Activated CD4-positive, alpha-beta T cell treated with anti-CD3 and anti-CD28 coated beads, Interleukin-2, amount 10 ng/mL, durations not matched to agents 7 days and 5 days (primary cell): ENCODE measurements around the gene ADAMTS4. TPM values are rescaled to one million over a fixed set of nuclear protein-coding genes. Genes with fewer than 3 reads are reported as not detected.
A peak's percentile ranks its signal among the peaks of the same experiment; 100 is the strongest.

ENCODE experiments used
- CTCF ChIA-PET: fragments of 350-600 bp; sonication (Branson Sonifier 250); formaldehyde crosslinking; loops from one replicate; lab custom pipeline; 2021; ENCODE audit warnings: antibody characterized with exemption; lab: Charles Lee
- POLR2A ChIA-PET: fragments of 350-600 bp; sonication (Branson Sonifier 250); formaldehyde crosslinking; loops from one replicate; lab custom pipeline; 2021; ENCODE audit warnings: antibody characterized with exemption; lab: Charles Lee
- DNase-seq: peaks from one replicate; pipeline ENCODE4 v3.0.0-alpha.2; 2020
- H3K27ac Mint-ChIP-seq: one replicate; pipeline ENCODE4 v1.8.0; 2021; ENCODE audit warnings: mild to moderate bottlenecking, moderate library complexity, mixed read lengths
- H3K27me3 Mint-ChIP-seq: one replicate; pipeline ENCODE4 v1.8.0; 2021; ENCODE audit warnings: mixed read lengths
- H3K36me3 Mint-ChIP-seq: one replicate; pipeline ENCODE4 v1.8.0; 2021; ENCODE audit warnings: low read depth, mixed read lengths
- H3K4me1 Mint-ChIP-seq: one replicate; pipeline ENCODE4 v1.8.0; 2021; ENCODE audit warnings: mixed read lengths
- H3K4me3 Mint-ChIP-seq: one replicate; pipeline ENCODE4 v1.8.0; 2021; ENCODE audit warnings: mild to moderate bottlenecking, moderate library complexity, mixed read lengths
- H3K9me3 Mint-ChIP-seq: one replicate; pipeline ENCODE4 v1.8.0; 2021; ENCODE audit warnings: mixed read lengths
- total RNA-seq, 2 experiments: library from RNA; stranded (reverse); gene quantifications; one replicate each; pipeline ENCODE4 v1.2.3, GENCODE V29; 2021

ADAMTS4 gene
- total RNA-seq, 2 experiments from 2014 or later = 0.31 to 1.3 TPM

DNA sequence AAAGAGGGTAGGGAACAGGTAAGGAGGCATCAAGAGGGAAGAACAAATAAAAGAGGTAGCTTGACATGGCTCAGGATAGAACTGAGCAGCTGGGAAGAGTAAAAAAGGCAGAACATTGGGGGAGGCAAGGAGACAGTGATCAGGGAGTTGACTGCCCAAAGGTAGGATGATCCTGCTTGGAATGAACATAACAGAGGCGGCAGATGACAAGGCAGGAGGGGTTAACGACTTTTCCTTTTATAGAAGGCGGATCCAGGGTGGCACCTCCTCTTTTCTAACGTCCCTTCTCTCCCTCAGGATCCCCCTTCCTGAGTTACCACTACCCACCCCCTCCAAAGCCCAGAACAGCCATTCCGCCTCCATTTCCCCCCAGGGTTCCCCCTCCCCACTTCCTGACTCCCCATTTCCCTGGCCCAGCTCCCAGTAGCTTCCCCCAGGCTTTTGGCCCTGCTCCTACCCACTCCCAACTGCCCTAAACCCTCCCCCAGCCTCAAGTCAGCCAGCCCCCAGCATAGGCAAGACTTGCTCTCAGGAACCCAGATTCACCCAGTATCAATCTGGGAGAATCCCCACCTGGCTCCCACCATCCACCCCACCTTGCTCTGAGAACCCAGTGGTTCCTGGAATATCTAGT lies 769 bp upstream of the ADAMTS4 start:
- H3K9me3 Mint-ChIP-seq = no peaks in the 10 kb centered on the region
- peaks cover 22% of the 10 kb centered on the region for H3K36me3 Mint-ChIP-seq
- no peak overlapping the region for H3K4me3 Mint-ChIP-seq
- no peaks in the 10 kb centered on the region for H3K27me3 Mint-ChIP-seq
- peak overlapping the region; percentile 98 for H3K27ac Mint-ChIP-seq
- ChIA-PET POLR2A (no interaction called here), CTCF (interaction anchor here (0.9 to 1.4 kb wide), 3 partner anchors 9 to 17 kb away, joined by 3 to 5 read pairs (median 3); no protein-coding TSS in a partner anchor)
- DNase-seq = no peak
- peaks cover 66% of the 10 kb centered on the region for H3K4me1 Mint-ChIP-seq

- H3K36me3 Mint-ChIP-seq = peaks cover 9% of the 10 kb centered on the region
- no peaks in the 10 kb centered on the region for H3K27me3 Mint-ChIP-seq
- ChIA-PET POLR2A (interaction anchor here (0.5 kb wide), 1 partner anchor 10 kb away, joined by 9 read pairs; no protein-coding TSS in a partner anchor), CTCF (interaction anchor here (0.5 to 2.0 kb wide), 9 partner anchors 7 to 191 kb away, joined by 3 to 6 read pairs (median 4); partner anchors contain the start of gene TOMM40L)
- DNase-seq = no peak
- H3K4me3 Mint-ChIP-seq = no peak overlapping the region
- peaks cover 56% of the 10 kb centered on the region for H3K4me1 Mint-ChIP-seq
- no peaks in the 10 kb centered on the region for H3K9me3 Mint-ChIP-seq
- no peak overlapping the region for H3K27ac Mint-ChIP-seq
These were observed 509 bp downstream of the ADAMTS4 start for GRCh38 chr1:161198194-161198896.

DNA sequence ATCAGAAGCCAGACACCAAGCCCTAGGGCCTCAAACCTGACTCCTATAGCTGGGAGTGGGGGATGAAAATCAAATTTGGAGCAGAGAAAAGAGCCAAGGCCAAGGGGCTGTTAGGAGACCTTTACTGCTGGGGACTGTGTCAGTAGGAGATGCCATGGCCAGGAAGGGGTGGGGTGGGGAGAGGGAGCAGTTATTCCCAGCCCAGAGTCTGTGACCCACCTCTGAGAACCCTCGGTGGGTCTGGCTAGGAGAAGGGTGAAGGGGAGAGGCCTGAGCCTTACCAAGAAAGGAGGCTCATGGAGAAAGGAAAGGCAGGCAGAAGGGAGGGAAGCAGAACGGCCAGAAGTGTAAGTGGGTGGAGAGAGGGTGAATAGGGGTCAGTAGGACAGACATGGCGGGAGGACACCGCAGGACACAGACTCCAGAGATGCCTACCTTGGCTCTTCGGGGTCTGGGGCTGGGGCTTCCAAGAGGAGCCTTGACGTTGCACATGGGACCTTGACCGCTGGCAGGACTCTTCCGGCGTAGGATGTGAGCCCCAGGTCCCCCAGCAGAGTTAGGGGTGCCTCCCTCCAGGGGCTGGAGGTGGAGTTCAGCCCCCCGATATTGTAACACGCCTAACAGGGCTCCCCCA lies 1.2 kb downstream of the ADAMTS4 start:
- no peak for DNase-seq
- CTCF ChIA-PET = interaction anchor here (0.5 to 2.0 kb wide), 8 partner anchors 11 to 192 kb away, joined by 3 to 6 read pairs (median 4); partner anchors contain the start of gene TOMM40L
- Mint-ChIP-seq H3K27ac (no peak overlapping the region), H3K4me3 (no peak overlapping the region), H3K9me3 (no peaks in the 10 kb centered on the region), H3K36me3 (peaks cover 5% of the 10 kb centered on the region), H3K27me3 (no peaks in the 10 kb centered on the region), H3K4me1 (peaks cover 56% of the 10 kb centered on the region)
- POLR2A ChIA-PET = interaction anchor here (0.5 kb wide), 1 partner anchor 10 kb away, joined by 9 read pairs; no protein-coding TSS in a partner anchor

DNA sequence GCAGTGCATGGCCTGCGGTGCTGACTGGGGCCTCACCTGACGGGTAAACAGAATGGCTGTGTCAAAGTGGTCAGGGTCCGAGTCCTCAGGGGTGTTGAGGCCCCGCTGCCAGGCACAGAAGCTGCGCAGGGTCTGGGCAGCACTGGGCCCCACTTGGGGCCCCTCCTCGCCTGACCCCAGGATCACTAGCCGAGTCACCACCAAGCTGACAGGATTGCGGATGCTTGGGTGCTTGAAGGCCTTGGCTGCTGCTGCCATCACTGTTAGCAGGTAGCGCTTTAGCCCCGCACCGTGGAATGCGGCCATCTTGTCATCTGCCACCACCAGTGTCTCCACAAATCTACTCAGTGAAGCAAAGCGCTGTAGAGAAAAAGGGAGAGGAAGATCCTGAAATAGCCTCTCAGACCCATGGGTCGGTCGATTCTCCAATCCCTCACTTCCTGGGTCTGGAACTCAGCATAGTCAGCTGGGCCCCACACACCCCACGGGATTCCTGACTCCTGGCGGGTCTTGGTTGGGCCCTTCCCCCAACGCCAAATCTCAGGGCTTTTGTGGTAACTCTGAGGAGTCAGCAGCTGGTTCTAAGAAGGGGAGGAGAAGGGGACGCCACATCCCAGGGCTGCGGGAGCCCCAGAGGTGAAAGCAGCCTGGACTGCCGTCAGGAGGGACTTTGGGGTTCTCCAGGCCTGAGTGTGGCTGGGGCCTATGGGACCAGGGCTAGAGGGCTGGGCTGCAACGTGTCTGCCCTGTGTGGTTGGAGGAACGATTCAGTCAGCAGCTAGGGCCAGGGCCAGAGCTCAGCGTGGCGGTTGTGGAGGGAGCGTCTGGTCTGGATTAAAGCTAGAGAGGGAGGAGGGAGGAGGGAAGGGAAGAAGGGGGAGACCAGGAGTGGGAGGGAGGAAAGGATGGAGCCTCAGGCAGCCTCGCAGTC lies 2.1 kb downstream of the ADAMTS4 start:
- H3K36me3 Mint-ChIP-seq = no peaks in the 10 kb centered on the region
- DNase-seq = no peak
- CTCF ChIA-PET = interaction anchor here (0.9 to 2.0 kb wide), 2 partner anchors 29 to 186 kb away, joined by 3 to 6 read pairs; partner anchors contain the start of gene TOMM40L
- H3K4me1 Mint-ChIP-seq = peaks cover 57% of the 10 kb centered on the region
- H3K27ac Mint-ChIP-seq = peak overlapping the region; percentile 1
- H3K27me3 Mint-ChIP-seq = no peaks in the 10 kb centered on the region
- no peak overlapping the region for H3K4me3 Mint-ChIP-seq
- POLR2A ChIA-PET = no interaction called here
- H3K9me3 Mint-ChIP-seq = no peaks in the 10 kb centered on the region

DNA sequence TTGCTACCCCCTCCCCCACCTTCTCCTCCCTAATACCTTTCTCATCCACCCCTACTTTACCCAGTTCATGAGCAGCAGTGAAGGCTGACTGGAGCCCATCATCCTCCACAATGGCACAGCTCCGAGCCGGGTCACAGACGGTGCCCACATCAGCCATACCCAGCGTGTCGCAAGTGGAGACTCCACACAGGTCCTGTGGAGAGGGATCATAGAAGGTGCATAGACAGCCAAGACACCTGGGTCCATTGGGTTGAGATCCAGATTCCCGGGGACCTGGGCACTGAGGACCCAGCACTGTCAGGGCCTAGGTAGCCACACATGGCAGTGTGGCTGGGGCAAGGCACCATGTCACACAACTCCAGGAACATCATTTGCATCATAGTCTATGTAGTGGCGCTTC lies 2.7 kb downstream of the ADAMTS4 start:
- Mint-ChIP-seq H3K36me3 (no peaks in the 10 kb centered on the region), H3K27me3 (no peaks in the 10 kb centered on the region), H3K9me3 (no peaks in the 10 kb centered on the region), H3K4me1 (peaks cover 51% of the 10 kb centered on the region), H3K27ac (peak overlapping the region; percentile 70), H3K4me3 (no peak overlapping the region)
- POLR2A ChIA-PET = no interaction called here
- DNase-seq = no peak
- CTCF ChIA-PET = interaction anchor here (1.1 kb wide), 1 partner anchor 14 kb away, joined by 4 read pairs; no protein-coding TSS in a partner anchor

GRCh38 chr1:161195171-161195570 lies 3.7 kb downstream of the ADAMTS4 start:
- ChIA-PET POLR2A (no interaction called here), CTCF (interaction anchor here (1.1 to 1.5 kb wide), 3 partner anchors 13 to 28 kb away, joined by 3 to 4 read pairs (median 3); partner anchors contain the start of gene APOA2)
- Mint-ChIP-seq H3K4me1 (peaks cover 43% of the 10 kb centered on the region), H3K36me3 (no peaks in the 10 kb centered on the region), H3K27me3 (no peaks in the 10 kb centered on the region), H3K4me3 (no peak overlapping the region), H3K9me3 (no peaks in the 10 kb centered on the region), H3K27ac (peak overlapping the region; percentile 69)
- DNase-seq = no peak

- Mint-ChIP-seq H3K36me3 (no peaks in the 10 kb centered on the region), H3K9me3 (no peaks in the 10 kb centered on the region), H3K4me1 (peaks cover 41% of the 10 kb centered on the region), H3K27ac (no peak overlapping the region), H3K27me3 (no peaks in the 10 kb centered on the region), H3K4me3 (no peak overlapping the region)
- DNase-seq = no peak
- ChIA-PET CTCF (interaction anchor here (0.6 to 3.9 kb wide), 9 partner anchors 8 to 212 kb away, joined by 3 to 18 read pairs (median 3); partner anchors contain the start of genes APOA2, TOMM40L and USP21), POLR2A (interaction anchor here (0.6 kb wide), 1 partner anchor 8 kb away, joined by 3 read pairs; the partner anchor contains the start of gene NDUFS2)
These were observed 5.2 kb downstream of the ADAMTS4 start for GRCh38 chr1:161193561-161194235.

DNA sequence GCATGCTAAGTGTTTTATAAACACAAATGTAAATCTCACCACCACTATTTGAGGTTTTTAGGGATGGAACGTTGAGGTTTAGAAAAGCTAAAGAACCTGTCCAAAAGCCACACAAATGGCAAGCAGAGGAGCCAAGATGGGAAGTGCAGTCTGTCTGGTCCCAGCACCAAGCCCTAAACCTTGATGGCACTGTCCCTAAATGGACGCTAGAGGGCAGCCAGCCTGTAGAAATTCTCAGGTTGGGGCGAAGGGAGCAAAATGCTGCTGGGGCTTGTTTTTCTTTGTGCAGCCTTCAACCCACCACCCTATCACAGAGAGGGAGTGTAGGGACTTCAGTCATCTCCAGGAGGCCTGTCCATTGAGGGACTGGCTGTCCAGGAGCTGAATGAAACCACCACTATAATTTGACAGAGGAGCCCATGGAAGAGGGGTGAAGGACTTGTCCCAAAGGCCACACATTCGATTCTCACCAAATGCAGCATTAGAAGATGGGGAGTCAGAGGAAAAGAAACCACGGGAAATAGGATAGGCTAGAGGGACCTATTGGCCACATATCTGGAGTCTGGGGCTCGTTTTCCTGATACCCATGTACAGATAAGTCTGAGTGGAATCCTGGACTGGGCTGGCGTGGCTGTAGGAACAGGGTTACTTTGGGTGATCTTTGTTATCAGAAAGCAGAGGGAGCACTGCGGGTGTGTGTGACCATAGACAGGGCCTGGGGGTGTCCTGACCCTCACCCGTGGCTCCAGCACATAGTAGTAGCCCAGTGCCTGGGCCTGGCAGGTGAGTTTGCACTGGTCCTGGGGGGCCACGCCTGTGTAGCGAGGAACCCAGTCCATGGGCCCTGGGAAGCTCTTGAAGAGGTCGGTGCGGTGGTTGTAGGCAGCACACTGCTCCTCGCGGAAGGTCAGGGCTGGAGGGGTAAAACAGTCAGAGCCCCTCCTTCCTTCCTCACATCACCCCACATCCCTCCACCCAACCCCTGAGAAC lies 6.1 kb downstream of the ADAMTS4 start:
- H3K9me3 Mint-ChIP-seq = no peaks in the 10 kb centered on the region
- no peaks in the 10 kb centered on the region for H3K36me3 Mint-ChIP-seq
- peak; percentile 81 for DNase-seq
- ChIA-PET CTCF (interaction anchor here (0.6 to 3.9 kb wide), 10 partner anchors 7 to 199 kb away, joined by 3 to 36 read pairs (median 7); partner anchors contain the start of genes NDUFS2 and TOMM40L), POLR2A (interaction anchor here (0.6 kb wide), 1 partner anchor 9 kb away, joined by 3 read pairs; the partner anchor contains the start of gene NDUFS2)
- H3K4me1 Mint-ChIP-seq = peaks cover 46% of the 10 kb centered on the region
- H3K27me3 Mint-ChIP-seq = no peaks in the 10 kb centered on the region
- H3K27ac Mint-ChIP-seq = peak overlapping the region; percentile 87
- no peak overlapping the region for H3K4me3 Mint-ChIP-seq

DNA sequence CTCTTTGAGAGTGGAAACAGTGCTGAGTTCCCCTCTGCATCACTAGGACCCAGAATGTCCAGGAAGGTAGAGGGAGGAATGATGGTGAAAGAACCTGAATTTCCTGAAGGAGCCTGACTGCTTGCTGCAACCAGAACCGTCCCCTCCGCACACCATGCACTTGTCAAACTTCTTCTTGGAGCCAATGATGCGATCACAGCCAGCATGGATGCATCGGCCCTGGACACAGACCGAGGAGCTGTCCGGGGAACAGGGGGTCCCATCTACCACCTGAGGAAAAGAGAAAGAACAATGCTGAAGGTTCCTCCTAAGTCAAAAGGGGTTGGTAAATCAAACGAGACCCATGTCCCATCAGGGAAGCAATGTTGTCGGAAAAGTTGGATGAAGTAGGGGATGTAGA lies 6.9 kb downstream of the ADAMTS4 start:
- no peaks in the 10 kb centered on the region for H3K9me3 Mint-ChIP-seq
- CTCF ChIA-PET = interaction anchor here (0.9 to 3.9 kb wide), 11 partner anchors 9 to 190 kb away, joined by 3 to 36 read pairs (median 6); partner anchors contain the start of genes NDUFS2, PPOX and TOMM40L
- DNase-seq = no peak
- POLR2A ChIA-PET = no interaction called here
- H3K36me3 Mint-ChIP-seq = peaks cover 3% of the 10 kb centered on the region
- no peak overlapping the region for H3K4me3 Mint-ChIP-seq
- H3K27ac Mint-ChIP-seq = no peak overlapping the region
- H3K4me1 Mint-ChIP-seq = peaks cover 51% of the 10 kb centered on the region
- H3K27me3 Mint-ChIP-seq = no peaks in the 10 kb centered on the region

GRCh38 chr1:161190962-161191521 lies 7.8 kb downstream of the ADAMTS4 start:
- POLR2A ChIA-PET = no interaction called here
- Mint-ChIP-seq H3K9me3 (no peaks in the 10 kb centered on the region), H3K36me3 (peaks cover 3% of the 10 kb centered on the region), H3K27ac (peak overlapping the region; percentile 62), H3K4me3 (no peak overlapping the region), H3K27me3 (no peaks in the 10 kb centered on the region), H3K4me1 (peaks cover 58% of the 10 kb centered on the region)
- DNase-seq = no peak
- CTCF ChIA-PET = interaction anchor here (0.9 to 3.9 kb wide), 9 partner anchors 8 to 191 kb away, joined by 3 to 36 read pairs (median 4); partner anchors contain the start of genes ADAMTS4, NDUFS2, PPOX and TOMM40L
